Skin of body (tissue), 1 donor: ENCODE data around the gene SUSD2. TPM values are rescaled to one million over a fixed set of nuclear protein-coding genes. Genes with fewer than 3 reads are reported as not detected.

Experiments
- total RNA-seq: library from RNA; depleted of rRNA; stranded (reverse); fragments of >200 nt; gene quantifications from one replicate; pipeline ENCODE4 v1.2.3, GENCODE V29; 2014

SUSD2 gene
- total RNA-seq, 1 donor from 2014 or later, result 0.99 TPM

Other genes starting within 250 kb of the SUSD2 start
- 0.89 TPM for gene GSTT2B, start 220.3 kb upstream of the SUSD2 start, total RNA-seq
- gene DDTL, start 214.6 kb upstream of the SUSD2 start, total RNA-seq, result 0.20 TPM
- 51.6 TPM for gene DDT, start 207.0 kb upstream of the SUSD2 start, total RNA-seq
- gene GSTT2, start 201.4 kb upstream of the SUSD2 start, total RNA-seq, result not detected
- gene GSTT4, start 176.0 kb upstream of the SUSD2 start, total RNA-seq, result not detected
- 39.1 TPM for gene CABIN1, start 170.2 kb upstream of the SUSD2 start, total RNA-seq
- gene GGT5, start 63.6 kb downstream of the SUSD2 start, total RNA-seq, result 2.6 TPM
- 28.8 TPM for gene SPECC1L, start 89.3 kb downstream of the SUSD2 start, total RNA-seq
- gene ADORA2A, start 246.1 kb downstream of the SUSD2 start, total RNA-seq, result 2.7 TPM